SK-N-SH (cell line): ENCODE measurements around the gene CLEC4G. TPM values are rescaled to one million over a fixed set of nuclear protein-coding genes. Genes with fewer than 3 reads are reported as not detected.

Experiments
- CTCF ChIA-PET: fragments of 300-600, 350-600 bp; formaldehyde crosslinking; extraction: SDS; loops from one replicate; lab custom pipeline; 2021; lab: Yijun Ruan, JAX
- POLR2A ChIA-PET: fragments of 350-600 bp; sonication (Branson Sonifier 250); formaldehyde crosslinking; extraction: SDS; loops from one replicate; lab custom pipeline; 2020; ENCODE audit warnings: antibody characterized with exemption, inconsistent platforms; lab: Yijun Ruan, JAX
- DNase-seq: peaks from one replicate; pipeline ENCODE4 v3.0.0; 2012
- H2AFZ ChIP-seq: fragments of 200-600 bp; sonication (generic); 2 replicates; pipeline ENCODE4 v1.8.1; 2016; ENCODE audit warnings: antibody characterized with exemption, mild to moderate bottlenecking, low read depth
- H3F3A ChIP-seq: fragments of 200-600 bp; sonication (generic); replicated peaks from 2 replicates; pipeline ENCODE3; 2016; ENCODE audit warnings: antibody characterized with exemption, mild to moderate bottlenecking; ENCODE audit not compliant: insufficient read depth
- H3K27ac ChIP-seq, 2 experiments: fragments of 200-500 bp in 1 of 2; fragments of 200-600 bp in 1 of 2; sonication (Bioruptor generic) in 1 of 2; sonication (generic), shearing (Covaris generic) in 1 of 2; 2 replicates each; pipeline versions ENCODE4 v1.5.1 to v1.6.1; 2014 to 2016; ENCODE audit warnings: low read depth in 2 of 2, inconsistent platforms in 1 of 2, low read length in 1 of 2, mild to moderate bottlenecking in 1 of 2, mixed read lengths in 1 of 2
- H3K27me3 ChIP-seq: fragments of 200-600 bp; sonication (generic), shearing (Covaris generic); 2 replicates; pipeline ENCODE4 v1.6.1; 2016; ENCODE audit warnings: mixed run types; ENCODE audit not compliant: insufficient read depth
- H3K36me3 ChIP-seq, 2 experiments: fragments of 200-500 bp in 1 of 2; fragments of 200-600 bp in 1 of 2; sonication (Bioruptor generic) in 1 of 2; sonication (generic) in 1 of 2; replicated peaks in 1 of 2; 2 replicates each; pipeline versions ENCODE3 to v1.5.1; 2014 to 2016; ENCODE audit warnings: low read length in 1 of 2, mild to moderate bottlenecking in 1 of 2; ENCODE audit not compliant: insufficient read depth in 2 of 2, control insufficient read depth in 1 of 2
- H3K4me1 ChIP-seq, 2 experiments: fragments of 200-500 bp in 1 of 2; fragments of 200-600 bp in 1 of 2; sonication (Bioruptor generic) in 1 of 2; sonication (generic), shearing (Covaris generic) in 1 of 2; 2 replicates each; pipeline versions ENCODE4 v1.5.1 to v1.6.1; 2014 to 2016; ENCODE audit warnings: low read depth in 1 of 2, low read length in 1 of 2, mixed run types in 1 of 2; ENCODE audit not compliant: insufficient read depth in 2 of 2, control insufficient read depth in 1 of 2
- H3K4me2 ChIP-seq: fragments of 200-600 bp; sonication (generic), shearing (Covaris generic); 2 replicates; pipeline ENCODE4 v1.6.1; 2017; ENCODE audit warnings: mixed run types
- H3K4me3 ChIP-seq, 2 experiments: fragments of 200-500 bp in 1 of 2; fragments of 200-600 bp in 1 of 2; sonication (Bioruptor generic) in 1 of 2; sonication (generic), shearing (Covaris generic) in 1 of 2; 2 replicates each; pipeline versions ENCODE4 v1.5.1 to v1.8.1; 2014 to 2016; ENCODE audit warnings: low read depth in 2 of 2, inconsistent platforms in 1 of 2, low read length in 1 of 2, mild to moderate bottlenecking in 1 of 2, mixed read lengths in 1 of 2, moderate library complexity in 1 of 2
- H3K79me2 ChIP-seq: fragments of 200-600 bp; sonication (generic); 2 replicates; pipeline ENCODE4 v1.8.1; 2017; ENCODE audit warnings: mild to moderate bottlenecking; ENCODE audit not compliant: insufficient read depth
- H3K9ac ChIP-seq: fragments of 200-600 bp; sonication (generic); 2 replicates; pipeline ENCODE4 v1.6.1; 2017; ENCODE audit warnings: mixed run types
- H3K9me2 ChIP-seq: fragments of 200-600 bp; sonication (generic); 2 replicates; pipeline ENCODE4 v1.6.1; 2017; ENCODE audit warnings: mixed run types
- H3K9me3 ChIP-seq: fragments of 200-600 bp; sonication (generic); 2 replicates; pipeline ENCODE4 v1.6.1; 2017; ENCODE audit warnings: mixed run types, mild to moderate bottlenecking, moderate library complexity
- H4K20me1 ChIP-seq: fragments of 200-600 bp; sonication (generic); 2 replicates; pipeline ENCODE4 v1.6.1; 2017; ENCODE audit warnings: mild to moderate bottlenecking, mixed run types; ENCODE audit not compliant: insufficient read depth
- CTCF ChIP-seq: fragments of 200-600 bp; sonication (generic); IDR thresholded peaks from 2 replicates; pipeline ENCODE4 v1.6.1; 2017; ENCODE audit warnings: antibody characterized with exemption, mild to moderate bottlenecking, moderate library complexity
- ELF1 ChIP-seq: IDR thresholded peaks from 2 replicates; pipeline ENCODE4 v1.4.0; 2012
- FOXM1 ChIP-seq: IDR thresholded peaks from 2 replicates; pipeline ENCODE4 v1.4.0; 2012; ENCODE audit warnings: low read depth, mild to moderate bottlenecking
- IRF3 ChIP-seq: fragments of 150-350 bp; IDR thresholded peaks from 2 replicates; pipeline ENCODE4 v1.6.1; 2016; ENCODE audit warnings: mild to moderate bottlenecking, low read depth, low read length
- JUND ChIP-seq: IDR thresholded peaks from 2 replicates; pipeline ENCODE4 v1.4.0; 2012
- MAX ChIP-seq: IDR thresholded peaks from 2 replicates; pipeline ENCODE4 v1.4.0; 2012; ENCODE audit warnings: low read depth
- NRF1 ChIP-seq: IDR thresholded peaks from 2 replicates; pipeline ENCODE4 v1.6.1; 2012; ENCODE audit warnings: low read depth, mild to moderate bottlenecking, low read length
- PBX3 ChIP-seq: IDR thresholded peaks from 2 replicates; pipeline ENCODE4; 2012
- POLR2AphosphoS5 ChIP-seq: IDR thresholded peaks from 2 replicates; pipeline ENCODE4 v1.6.1; 2012; ENCODE audit warnings: low read depth, low read length
- RAD21 ChIP-seq: IDR thresholded peaks from 2 replicates; pipeline ENCODE4 v1.6.1; 2012; ENCODE audit warnings: mild to moderate bottlenecking, low read length
- RCOR1 ChIP-seq: fragments of 150-350 bp; IDR thresholded peaks from 2 replicates; pipeline ENCODE4 v1.6.1; 2017; ENCODE audit warnings: antibody characterized with exemption, low read length
- REST ChIP-seq: IDR thresholded peaks from 2 replicates; pipeline ENCODE4 v1.6.1; 2012; ENCODE audit warnings: mild to moderate bottlenecking, low read depth, low read length, moderate library complexity
- RFX5 ChIP-seq: IDR thresholded peaks from 2 replicates; pipeline ENCODE4 v1.6.1; 2012; ENCODE audit warnings: mild to moderate bottlenecking, improper control_type of control experiment, low read length
- SIN3A ChIP-seq: IDR thresholded peaks from 2 replicates; pipeline ENCODE4 v1.6.1; 2012; ENCODE audit warnings: low read depth, mild to moderate bottlenecking, low read length, moderate library complexity, borderline replicate concordance
- USF1 ChIP-seq: IDR thresholded peaks from 2 replicates; pipeline ENCODE4 v1.4.0; 2012; ENCODE audit warnings: low read depth, borderline replicate concordance
- ZBTB33 ChIP-seq: IDR thresholded peaks from 2 replicates; pipeline ENCODE4 v1.4.0; 2012; ENCODE audit warnings: low read depth, borderline replicate concordance
- WGBS: methylation state at CpG from one replicate; pipeline ENCODE4 v1.1.6; 2017; ENCODE audit warnings: low lambda C conversion rate; 5-methylcytosine and 5-hydroxymethylcytosine counted together
- polyA plus RNA-seq, 3 experiments: library from polyadenylated mRNA; depleted of rRNA; stranded (reverse); fragments of >200 nt; gene quantifications; 2 replicates each; pipeline ENCODE4 v1.2.3, GENCODE V29; 2012

Gene CLEC4G
- polyA plus RNA-seq, 1 of the 3 experiments (the other 2 are of a cell fraction), result not detected

- H3K9me3 ChIP-seq, result no peaks in the 10 kb centered on the region
- no peaks in the 10 kb centered on the region for H3K79me2 ChIP-seq
- WGBS, result 3% methylated on average over 10 of the region's 10 CpGs
- H4K20me1 ChIP-seq, result no peaks in the 10 kb centered on the region
- H2AFZ ChIP-seq, result no peak overlapping the region
- no peak overlapping the region for H3K27ac ChIP-seq
- no peaks in the 10 kb centered on the region for H3F3A ChIP-seq
- DNase-seq, result no peak
- no peak overlapping the region for H3K4me2 ChIP-seq
- H3K4me1 ChIP-seq, result no peaks in the 10 kb centered on the region
- no peak overlapping the region for H3K4me3 ChIP-seq
- ChIA-PET POLR2A (no interaction called here), CTCF (interaction anchor here (0.8 to 3.0 kb wide), 3 partner anchors 17 to 129 kb away, joined by 3 to 13 read pairs (median 4); partner anchors contain the start of gene TRAPPC5)
- H3K9ac ChIP-seq, result no peak overlapping the region
- H3K9me2 ChIP-seq, result no peaks in the 10 kb centered on the region
- H3K27me3 ChIP-seq, result peaks cover 90% of the 10 kb centered on the region
- TF ChIP-seq IRF3, result no peak
- no peak for TF ChIP-seq RFX5
- TF ChIP-seq FOXM1, result no peak
- TF ChIP-seq REST, result no peak
- TF ChIP-seq RCOR1, result no peak
- no peak for TF ChIP-seq SIN3A
- TF ChIP-seq ZBTB33, result no peak
- TF ChIP-seq JUND, result no peak
- no peak for TF ChIP-seq NRF1
- no peak for TF ChIP-seq POLR2AphosphoS5
- no peak for TF ChIP-seq CTCF
- TF ChIP-seq USF1, result no peak
- no peak for TF ChIP-seq MAX
- TF ChIP-seq PBX3, result no peak
- TF ChIP-seq ELF1, result no peak
- no peak for TF ChIP-seq RAD21
- H3K36me3 ChIP-seq, result no peaks in the 10 kb centered on the region
These were observed 34.1 kb downstream of the CLEC4G start for GRCh38 chr19:7697721-7698287.
